ENCODE results near the gene TNNT1. TPM values are rescaled to one million over a fixed set of nuclear protein-coding genes. Genes with fewer than 3 reads are reported as not detected.

TNNT1 gene
- total RNA-seq, 1 donor from 2014 or later = 1.9 TPM

DNA sequence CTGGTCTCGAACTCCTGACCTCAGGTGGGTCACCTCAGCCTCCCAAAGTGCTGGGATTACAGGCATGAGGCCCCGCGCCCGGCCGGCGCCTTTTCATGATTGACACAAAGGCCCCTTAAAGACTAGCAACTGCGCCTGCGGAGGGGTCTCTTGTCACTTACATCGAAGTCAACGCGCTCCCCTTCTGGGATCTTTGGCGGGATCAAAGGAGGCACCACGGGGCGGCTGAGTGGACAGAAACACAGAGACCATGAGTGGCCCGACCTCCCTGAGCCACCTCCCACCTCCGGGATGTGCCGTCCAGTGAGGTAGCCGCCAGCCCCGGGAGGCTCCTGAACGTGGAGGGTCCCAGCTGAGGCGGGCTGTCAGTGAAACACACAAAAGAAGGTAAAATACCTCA lies 7.3 kb downstream of the TNNT1 start:
- no peak for DNase-seq (ENCODE audit: low read depth)

DNA sequence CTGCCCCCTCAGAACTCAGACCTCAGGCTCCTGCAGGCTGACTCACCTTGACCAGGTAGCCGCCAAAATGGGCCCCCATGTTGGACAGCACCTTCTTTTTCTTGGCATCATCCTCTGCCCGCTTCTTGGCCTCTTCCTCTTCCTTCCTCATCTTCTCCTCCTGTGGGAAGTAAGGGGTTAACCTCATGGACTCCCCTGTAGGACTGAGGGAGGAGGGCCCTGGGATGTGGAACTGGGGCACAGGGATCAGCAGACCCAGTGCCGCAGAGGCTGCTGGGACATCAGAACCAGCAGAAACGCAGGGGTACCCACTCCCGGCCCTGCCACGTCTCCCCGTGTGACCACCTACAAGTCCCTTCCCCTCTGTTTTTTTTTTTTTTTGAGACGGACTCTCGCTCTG lies 11.1 kb downstream of the TNNT1 start:
- no peak for DNase-seq (ENCODE audit: low read depth)

DNA sequence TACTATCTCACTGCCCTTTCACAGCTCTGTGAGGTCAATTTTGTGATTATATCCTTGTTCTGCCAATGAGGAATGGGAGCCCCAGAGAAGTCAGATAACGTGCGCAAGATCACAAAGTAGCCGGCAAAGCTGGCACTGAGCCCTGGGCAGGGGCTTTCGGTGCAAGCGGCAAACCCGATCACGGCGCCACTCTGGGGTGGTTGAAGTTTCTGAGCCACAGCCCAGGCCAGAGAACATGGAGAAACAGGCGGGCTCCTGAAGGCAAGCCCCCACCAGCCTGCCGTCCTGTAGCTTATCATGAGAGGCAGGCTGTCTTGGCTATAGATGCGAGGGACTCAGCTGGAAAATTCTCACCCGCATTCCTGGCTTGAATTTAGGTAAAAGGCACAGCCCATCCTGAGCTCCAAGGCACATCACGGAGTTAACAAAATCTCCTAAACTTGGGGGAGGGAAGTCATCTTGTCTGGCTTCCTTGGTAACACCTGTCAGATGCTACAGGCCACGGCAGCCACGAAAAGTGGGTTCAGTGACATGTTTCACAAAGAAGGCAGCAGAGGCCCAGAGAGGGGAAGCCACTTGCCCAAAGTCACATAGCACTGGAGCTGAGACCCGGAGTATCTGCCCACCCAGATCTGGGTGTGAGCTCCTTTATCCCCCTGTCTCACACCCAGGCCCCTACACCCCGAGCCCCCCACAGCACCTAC lies 12.5 kb downstream of the TNNT1 start:
- DNase-seq (ENCODE audit: low read depth) = no peak

DNA sequence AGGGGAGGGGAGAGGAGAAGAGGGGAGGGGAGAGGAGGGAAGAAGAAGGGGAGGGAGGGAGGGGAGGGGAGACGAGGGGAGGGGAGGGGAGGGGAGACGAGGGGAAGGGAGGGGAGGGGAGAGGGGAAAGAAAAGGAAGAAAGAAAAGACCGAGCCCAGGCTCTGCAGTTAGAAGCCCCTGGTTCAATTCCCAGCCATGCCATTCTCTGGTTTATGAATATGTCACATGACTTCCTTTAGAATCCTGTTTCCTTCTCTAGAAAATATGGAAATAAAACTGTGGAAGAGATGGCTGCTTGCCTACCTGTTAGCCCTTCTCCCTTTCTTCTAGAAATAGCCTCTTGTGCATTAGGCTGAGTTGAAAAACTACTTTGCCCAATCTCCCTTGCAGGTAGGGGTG lies 14.3 kb downstream of the TNNT1 start:
- DNase-seq (ENCODE audit: low read depth) = no peak

DNA sequence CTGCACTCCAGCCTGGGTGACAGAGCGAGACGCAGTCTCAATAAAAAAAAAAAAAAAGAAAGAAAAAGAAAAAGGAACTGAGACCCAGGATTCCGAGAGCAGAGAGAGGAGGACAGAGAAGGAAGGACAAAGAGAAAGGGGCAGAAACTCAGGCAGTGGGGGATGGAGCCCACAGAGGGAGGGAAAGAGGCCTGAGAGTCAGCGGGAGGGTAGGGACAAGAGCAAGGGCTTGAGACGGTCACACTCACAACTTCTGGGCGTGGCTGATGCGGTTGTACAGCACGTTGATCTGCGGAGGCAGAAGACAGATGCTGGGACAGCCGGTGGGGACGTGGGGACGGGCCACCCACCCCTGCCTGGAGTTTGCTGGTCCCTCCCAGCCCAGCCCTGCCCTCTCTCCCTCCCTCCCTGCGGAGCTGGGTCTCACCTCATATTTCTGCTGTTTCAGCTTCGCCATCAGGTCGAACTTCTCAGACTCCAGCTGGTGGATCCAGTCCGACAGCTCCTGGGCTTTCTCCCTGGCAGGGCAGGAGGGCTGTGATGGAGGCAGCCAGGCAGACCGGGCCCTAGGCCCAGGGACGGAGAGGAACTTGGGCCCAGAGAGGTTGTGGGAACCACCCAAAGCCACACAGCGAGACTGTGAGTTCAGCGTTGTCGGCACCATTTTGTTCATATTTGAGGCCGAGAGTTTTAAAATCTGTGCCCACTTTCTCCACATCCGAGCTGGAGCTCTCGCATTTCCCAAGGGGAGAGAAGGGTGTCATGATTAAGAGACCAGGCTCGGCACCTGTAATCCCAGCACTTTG lies 15.2 kb downstream of the TNNT1 start:
- no peak for DNase-seq (ENCODE audit: low read depth)

DNA sequence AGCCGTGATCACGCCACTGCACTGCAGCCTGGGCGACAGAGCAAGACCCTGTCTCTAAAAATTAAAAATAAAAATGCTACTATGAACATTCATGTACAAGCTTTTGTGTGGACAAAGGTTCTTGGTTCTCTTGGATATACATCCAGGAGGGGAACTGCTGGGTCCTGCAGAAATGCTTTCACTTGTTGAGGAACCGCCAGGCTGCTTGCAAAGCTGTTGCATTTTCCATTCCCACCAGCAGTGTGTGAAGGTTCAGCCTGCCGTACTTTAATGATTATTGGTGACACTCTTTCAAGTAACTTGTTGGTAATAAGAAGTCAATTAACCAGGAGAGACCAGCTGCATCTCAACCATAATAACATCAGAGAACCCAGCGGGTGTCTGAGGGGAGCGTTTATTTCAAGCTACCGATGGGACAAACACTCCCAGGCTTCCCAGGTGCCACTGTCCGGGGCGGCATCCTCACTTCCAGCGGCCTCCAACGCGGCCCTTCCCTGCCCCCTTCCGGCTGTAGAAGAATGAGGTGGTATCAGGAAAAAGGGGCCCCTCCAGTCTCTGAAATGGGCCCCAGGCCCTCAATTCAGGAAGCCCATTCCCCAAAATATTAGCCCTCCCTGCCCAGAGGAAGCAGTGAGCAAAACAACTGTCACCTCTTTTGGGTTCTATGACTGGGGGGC lies 16.4 kb downstream of the TNNT1 start:
- DNase-seq (ENCODE audit: low read depth) = no peak

DNA sequence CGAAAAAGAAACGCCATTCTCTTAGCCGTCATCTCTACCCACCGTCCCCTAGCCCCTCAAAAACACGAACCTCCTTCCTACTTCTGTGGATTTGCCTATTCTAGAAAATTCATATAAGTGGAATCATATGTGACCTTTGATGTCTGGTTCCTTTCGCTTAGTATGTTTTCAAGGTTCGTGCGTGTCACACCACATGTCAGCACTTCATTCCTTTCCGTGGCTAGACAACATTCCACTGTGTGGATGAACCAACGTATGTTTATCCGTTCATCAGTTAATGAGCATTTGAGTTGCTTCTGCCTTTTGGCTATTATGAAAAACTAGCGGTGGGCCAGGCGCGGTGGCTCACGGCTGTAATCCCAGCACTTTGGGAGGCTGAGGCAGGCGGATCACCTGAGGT lies 17.6 kb downstream of the TNNT1 start:
- DNase-seq (ENCODE audit: low read depth) = no peak

DNA sequence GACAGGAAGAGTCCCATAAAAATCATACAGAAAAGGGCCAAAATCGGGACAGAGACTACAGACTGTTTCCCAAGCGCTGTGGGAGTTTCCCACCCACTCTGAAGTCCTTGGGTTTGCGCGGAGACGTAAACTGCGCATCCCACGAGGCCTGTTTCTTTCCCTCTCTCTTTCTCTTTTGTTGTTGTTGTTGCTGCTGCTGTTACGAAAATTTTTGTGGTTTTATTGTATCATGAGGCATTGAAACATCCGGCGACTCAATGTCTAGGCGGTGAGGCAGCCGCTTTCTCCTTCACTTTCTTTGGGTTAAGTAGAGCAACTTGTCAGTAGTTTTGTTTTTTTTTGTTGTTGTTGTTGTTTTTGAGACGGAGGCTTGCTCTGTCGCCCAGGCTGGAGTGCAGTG lies 30.0 kb downstream of the TNNT1 start:
- DNase-seq (ENCODE audit: low read depth) = no peak

DNA sequence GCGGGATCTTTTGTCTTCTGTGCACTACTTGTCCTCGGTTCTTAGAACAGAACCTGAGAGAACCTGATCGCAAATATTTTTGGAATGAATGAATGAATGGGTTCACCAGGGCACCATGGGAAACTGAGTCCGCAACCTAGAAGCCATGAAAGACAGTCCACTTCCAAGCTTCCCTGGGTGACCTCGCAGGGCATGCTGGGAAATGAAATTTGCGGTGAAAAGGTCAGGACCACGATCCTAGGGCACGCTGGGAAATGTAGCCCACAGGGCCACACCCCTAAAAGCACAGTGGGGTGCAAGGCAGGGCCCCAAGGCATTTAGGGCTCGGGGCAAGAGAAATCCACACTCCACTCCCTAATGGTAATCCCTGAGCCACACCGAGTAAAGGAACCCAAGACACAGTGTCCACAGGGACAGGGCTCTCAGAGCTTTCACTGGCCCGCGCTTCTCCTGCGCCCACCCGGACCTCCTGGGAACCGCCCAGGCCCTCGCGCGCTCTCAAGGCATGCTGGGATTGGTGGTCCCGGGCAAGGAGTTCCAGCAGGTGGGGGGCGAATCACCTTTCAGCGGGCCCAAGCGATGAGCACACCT lies 30.5 kb downstream of the TNNT1 start:
- peak; percentile 21 for DNase-seq (ENCODE audit: low read depth)

DNA sequence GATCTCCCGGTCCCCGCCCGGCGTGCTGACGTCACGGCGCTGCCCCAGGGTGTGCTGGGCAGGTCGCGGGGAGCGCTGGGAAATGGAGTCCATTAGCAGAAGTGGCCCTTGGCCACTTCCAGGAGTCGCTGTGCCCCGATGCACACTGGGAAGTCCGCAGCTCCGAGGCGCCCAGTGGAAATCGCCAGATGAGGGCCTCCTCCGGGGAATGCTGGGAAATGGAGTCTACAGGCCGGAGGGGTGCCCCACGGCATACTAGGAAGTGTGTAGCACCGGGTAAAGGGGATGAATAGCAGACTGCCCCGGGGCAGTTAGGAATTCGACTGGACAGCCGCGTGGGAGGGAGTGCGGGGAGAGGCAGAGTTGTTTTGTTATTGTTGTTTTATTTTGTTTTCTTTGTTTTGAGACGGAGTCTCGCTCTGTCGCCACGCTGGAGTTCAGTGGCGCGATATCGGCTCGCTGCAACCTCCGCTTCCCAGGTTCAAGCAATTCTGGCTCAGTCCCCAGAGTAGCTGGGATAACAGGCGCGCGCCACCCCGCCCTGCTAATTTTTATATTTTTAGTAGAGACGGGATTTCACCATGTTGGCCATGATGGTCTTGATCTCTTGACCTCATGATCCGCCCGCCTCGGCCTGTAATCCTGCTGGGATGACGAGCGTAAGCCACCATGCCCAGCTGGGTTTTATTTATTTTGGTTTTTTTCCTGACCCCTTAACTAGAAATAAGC lies 31.2 kb downstream of the TNNT1 start:
- DNase-seq (ENCODE audit: low read depth) = peak; percentile 95

DNA sequence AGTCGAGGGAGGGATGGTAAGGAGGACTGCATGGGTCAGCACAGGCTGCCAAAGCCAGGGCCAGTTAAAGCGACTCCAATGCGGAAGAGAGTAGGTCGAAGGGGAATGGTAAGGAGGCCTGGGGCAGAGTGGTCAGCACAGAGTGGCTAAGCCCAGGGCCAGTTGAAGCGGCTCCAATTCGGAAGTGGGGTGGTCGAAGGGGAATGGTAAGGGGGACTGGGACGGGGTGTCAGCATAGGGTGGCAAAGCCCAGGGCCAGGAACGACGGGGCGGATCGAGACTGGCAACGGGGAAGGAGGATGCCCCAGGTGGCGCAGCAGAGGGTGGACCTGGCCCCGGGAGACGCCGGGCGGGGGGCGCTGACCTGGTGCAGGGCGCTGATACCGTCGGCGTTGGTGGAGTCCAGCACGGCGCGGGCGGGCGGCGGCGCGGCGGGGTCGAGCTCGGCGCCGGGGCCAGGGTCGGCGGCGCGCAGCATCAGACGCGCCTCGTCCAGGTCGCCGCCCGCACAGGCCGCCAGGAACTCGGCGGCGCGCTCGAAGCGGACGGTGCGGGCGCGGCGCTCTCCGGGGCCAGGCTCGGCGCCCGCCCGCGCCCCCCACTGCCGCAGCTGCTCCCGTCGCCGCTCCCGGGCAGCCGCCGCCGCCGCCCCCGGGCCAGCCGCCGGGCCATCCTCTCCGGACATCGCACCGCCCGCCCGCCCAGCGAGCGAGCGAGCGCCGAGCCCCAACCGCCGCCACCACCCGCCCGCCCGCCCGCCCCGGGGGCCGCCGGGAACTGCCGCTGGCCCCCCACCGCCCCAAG lies 31.9 kb downstream of the TNNT1 start, which contains the start of gene PPP1R12C:
Gene PPP1R12C, minus strand, starts transcription at position 779 of the 804 bp plus-strand sequence. Its CDS starts 94 bp downstream, at position 685.
- DNase-seq (ENCODE audit: low read depth) = no peak

DNA sequence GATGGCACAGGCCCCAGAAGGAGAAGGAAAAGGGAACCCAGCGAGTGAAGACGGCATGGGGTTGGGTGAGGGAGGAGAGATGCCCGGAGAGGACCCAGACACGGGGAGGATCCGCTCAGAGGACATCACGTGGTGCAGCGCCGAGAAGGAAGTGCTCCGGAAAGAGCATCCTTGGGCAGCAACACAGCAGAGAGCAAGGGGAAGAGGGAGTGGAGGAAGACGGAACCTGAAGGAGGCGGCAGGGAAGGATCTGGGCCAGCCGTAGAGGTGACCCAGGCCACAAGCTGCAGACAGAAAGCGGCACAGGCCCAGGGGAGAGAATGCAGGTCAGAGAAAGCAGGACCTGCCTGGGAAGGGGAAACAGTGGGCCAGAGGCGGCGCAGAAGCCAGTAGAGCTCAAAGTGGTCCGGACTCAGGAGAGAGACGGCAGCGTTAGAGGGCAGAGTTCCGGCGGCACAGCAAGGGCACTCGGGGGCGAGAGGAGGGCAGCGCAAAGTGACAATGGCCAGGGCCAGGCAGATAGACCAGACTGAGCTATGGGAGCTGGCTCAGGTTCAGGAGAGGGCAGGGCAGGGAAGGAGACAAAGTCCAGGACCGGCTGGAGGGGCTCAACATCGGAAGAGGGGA lies 32.7 kb downstream of the TNNT1 start:
- DNase-seq (ENCODE audit: low read depth) = peak; percentile 2

DNA sequence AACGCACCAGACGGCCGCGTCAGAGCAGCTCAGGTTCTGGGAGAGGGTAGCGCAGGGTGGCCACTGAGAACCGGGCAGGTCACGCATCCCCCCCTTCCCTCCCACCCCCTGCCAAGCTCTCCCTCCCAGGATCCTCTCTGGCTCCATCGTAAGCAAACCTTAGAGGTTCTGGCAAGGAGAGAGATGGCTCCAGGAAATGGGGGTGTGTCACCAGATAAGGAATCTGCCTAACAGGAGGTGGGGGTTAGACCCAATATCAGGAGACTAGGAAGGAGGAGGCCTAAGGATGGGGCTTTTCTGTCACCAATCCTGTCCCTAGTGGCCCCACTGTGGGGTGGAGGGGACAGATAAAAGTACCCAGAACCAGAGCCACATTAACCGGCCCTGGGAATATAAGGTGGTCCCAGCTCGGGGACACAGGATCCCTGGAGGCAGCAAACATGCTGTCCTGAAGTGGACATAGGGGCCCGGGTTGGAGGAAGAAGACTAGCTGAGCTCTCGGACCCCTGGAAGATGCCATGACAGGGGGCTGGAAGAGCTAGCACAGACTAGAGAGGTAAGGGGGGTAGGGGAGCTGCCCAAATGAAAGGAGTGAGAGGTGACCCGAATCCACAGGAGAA lies 33.5 kb downstream of the TNNT1 start:
- DNase-seq (ENCODE audit: low read depth) = no peak

DNA sequence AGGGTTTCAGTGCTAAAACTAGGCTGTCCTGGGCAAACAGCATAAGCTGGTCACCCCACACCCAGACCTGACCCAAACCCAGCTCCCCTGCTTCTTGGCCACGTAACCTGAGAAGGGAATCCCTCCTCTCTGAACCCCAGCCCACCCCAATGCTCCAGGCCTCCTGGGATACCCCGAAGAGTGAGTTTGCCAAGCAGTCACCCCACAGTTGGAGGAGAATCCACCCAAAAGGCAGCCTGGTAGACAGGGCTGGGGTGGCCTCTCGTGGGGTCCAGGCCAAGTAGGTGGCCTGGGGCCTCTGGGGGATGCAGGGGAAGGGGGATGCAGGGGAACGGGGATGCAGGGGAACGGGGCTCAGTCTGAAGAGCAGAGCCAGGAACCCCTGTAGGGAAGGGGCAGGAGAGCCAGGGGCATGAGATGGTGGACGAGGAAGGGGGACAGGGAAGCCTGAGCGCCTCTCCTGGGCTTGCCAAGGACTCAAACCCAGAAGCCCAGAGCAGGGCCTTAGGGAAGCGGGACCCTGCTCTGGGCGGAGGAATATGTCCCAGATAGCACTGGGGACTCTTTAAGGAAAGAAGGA lies 34.4 kb downstream of the TNNT1 start:
- DNase-seq (ENCODE audit: low read depth) = no peak

DNA sequence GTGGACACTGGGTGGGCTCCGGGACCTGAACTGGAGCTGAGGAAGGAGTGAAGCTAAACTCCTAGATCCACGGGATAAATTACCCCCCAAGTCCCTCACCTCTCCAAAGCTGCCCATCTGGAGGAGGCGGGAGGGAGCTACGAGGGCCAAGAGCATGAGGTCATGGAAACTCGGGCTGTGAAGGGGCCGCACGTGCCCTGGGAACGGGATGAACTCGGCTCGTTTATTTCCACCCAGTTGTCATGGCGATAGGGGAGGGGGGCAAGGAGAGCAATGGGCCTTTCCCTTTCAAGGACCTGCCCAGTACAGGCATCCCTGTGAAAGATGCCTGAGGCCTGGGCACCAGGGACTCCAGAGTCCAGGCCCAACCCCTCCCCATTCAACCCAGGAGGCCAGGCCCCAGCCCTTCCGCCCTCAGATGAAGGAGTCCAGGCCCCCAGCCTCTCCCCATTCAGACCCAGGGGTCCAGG lies 35.4 kb downstream of the TNNT1 start:
- peak; percentile 79 for DNase-seq (ENCODE audit: low read depth)

DNA sequence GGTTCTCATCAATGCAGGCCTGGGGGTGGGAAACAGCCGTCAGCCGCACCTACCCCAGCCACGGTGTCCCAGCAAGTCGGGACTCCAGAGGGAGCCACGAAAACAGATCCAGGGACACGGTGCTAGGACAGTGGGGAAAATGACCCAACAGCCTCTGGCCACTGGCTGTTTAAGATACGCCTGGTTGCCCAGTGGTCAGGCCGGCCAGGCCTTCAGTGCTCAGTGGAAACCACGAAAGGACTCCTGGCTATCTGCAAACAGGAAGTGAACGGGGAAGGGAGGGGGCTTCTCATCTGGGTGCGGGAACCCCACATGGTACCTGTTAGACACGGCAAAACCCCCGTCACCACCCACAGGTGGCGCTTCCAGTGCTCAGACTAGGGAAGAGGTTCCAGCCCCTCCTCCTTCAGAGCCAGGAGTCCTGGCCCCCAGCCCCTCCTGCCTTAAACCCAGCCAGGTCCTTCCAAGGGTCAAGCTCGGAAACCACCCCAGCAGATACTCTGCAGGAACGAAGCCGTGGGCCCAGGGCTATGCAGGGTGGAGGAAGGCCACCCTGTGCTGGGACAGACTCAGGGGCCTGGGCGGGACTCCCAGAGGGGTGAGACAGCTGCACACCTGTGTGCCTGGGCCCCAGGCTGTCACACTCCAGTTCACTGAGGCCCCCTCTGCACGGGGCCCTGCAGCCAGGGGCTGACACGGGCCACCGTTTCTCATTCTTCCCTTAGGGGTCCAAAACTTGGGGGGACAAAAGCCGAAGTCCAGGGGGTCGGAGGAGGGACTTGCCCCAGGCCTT lies 36.0 kb downstream of the TNNT1 start:
- peak; percentile 32 for DNase-seq (ENCODE audit: low read depth)

DNA sequence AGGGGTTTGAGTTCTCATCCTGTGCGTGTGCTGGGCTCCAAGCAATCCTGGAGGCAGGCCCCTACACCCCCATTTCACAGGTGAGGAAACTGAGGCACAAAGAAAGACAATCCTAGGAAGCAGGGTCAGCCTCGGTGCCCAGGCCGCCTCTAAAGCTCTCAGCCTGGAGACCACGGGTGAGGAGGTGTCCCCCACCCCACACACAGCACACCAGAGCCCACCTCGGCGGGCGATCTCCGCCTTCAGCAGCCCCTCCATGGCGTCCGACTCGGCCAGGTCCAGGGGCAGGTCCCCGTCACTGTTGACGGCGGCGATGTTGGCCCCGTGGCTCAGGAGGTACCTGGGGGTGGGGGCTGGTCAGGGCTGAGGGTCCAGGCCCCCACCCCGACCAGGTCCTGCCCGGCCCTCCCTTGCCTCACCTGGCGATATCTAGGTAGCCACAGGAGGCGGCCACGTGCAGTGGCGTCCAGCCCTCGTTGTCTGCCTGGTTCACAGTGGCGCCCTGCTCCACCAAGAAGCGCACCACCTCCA lies 36.7 kb downstream of the TNNT1 start:
- no peak for DNase-seq (ENCODE audit: low read depth)

DNA sequence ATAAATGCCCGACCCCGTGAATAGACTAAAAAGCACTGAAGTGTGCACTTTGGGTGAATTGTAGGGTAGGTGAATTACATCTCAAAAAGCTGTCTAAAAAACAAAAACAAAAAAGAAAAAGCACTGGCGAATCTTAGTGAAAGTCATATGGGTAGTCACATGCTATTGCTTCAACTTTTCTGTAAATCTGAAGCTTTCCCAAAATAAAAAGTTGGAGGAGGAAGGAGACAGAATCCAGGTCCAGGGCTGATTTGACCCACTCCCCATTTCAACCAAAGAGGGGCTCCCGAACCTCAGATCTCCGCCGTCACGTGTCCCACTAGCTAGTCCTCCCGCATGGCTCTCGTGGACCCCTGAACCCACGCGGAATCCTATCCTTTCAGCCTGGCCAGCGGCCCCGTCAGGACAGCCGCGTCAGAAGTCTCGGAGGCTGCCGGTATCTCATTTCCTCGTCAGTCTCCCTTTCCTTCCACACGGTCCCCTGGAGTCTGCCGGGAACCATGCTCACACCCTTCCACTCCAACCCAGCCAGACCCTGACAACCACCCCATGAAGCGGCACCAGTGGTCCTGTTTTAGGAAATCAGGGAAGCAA lies 37.7 kb downstream of the TNNT1 start:
- no peak for DNase-seq (ENCODE audit: low read depth)

Measured in renal cortical epithelial cell (primary cell).